NCI-H1092 (cell line): ENCODE data around the gene CEP95.

ENCODE experiments used
- DNase-seq: peaks from one replicate; lab custom pipeline; 2025; lab: John Stamatoyannopoulos, UW

Gene CEP95

DNA sequence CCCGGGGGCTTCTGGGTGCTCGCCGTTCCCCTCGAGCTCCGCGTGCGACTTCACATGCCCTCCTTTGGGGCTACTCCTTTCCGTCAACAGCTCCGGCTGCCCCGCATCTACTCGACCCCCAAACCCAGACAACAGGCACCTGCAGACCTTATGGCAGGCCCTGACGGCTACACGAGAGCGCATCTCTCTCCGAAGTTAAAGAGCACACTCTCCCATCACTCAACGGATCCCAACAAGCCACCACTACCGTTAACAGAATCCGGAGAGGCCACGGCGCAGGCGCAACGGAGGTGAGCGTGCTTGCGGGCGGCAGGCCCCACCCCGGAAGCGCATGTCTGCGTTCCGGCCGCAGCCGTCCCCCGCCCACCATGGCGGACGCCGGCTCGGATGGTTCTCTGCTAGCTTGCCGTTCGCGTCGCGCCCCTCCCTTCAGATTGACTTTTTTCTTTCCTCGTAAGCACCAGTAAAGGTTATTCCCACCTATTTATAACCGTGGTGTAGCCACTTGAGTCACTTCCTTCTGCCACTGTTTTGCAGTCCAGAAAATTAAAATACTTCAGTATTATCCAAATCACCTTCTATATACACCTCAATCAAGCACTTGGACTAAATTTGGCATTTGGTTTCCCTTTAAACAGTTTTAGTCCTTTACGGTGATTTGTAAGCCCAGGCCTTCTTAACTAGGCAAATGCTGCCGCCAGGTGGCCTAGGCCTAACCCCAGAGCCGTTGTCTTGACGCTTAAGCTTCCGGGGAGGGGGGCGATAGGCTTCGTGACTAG lies 9.8 kb upstream of the CEP95 start, which contains the start of gene POLG2:
Gene POLG2, minus strand, starts transcription at position 269 of the 779 bp plus-strand sequence. Its CDS starts 86 bp downstream, at position 183.
- peak; percentile 90 for DNase-seq

DNA sequence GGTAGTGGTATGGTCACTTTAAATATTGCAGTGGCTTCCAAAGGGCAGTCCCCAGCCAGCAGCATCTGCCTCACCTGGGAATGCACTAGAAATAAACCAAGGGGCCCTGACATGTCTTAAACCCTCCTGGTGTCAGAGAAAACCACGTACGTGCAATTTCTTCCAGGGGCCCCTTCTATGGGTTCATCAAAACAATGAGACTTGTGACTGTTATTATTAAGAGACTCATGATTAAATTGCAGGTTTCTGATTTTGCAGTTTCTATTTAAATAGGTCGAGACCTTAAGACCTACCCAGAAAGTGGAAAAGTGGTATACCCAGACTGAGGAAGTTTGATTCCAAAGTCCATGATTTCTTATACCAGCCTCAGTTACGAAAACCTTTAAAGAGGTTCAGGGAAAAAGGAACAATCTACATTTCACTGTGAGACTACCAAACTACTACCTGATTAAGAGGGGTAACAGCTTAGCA lies 9.2 kb upstream of the CEP95 start:
- DNase-seq, result no peak

DNA sequence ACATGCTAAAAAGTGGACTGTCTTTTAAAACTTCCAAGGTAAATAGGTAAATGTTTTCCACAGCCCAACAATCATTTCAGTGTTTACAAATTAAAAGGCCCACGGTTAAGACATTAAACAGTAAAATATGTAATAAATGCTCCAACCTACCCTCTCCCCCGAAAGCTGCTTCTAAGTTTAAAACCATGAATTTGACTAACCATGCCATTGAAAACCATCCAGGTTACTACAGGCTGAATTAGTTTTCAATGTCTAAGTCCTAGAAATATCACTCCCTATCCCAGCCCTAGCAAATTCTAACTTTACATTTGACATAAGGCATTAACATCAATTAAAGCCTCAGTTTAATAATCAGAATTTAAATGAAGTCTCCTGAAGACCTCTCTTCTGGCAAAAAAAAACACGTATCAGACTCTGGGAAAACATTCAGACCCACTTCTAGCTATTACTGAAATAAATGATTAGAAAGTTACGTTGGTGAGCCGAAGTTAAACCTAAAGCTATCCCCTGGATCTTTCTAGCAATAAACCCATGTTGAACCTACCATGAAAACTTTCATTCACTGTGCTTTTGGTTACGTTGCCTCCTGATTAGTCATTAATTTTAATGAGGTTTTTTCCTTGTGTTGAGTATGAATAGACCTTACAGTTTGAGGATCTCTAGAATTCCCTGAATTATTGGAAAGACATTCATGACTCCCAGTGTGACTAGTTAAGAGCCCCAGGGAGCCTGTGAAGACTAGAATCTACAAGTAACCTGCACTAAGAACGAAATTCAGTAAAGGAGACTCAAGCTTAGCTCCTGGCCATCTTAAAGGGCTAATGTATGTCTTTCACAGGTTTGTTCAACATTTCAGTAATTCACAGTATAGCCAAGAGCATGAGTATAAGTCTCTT lies 8.2 kb upstream of the CEP95 start:
- no peak for DNase-seq

DNA sequence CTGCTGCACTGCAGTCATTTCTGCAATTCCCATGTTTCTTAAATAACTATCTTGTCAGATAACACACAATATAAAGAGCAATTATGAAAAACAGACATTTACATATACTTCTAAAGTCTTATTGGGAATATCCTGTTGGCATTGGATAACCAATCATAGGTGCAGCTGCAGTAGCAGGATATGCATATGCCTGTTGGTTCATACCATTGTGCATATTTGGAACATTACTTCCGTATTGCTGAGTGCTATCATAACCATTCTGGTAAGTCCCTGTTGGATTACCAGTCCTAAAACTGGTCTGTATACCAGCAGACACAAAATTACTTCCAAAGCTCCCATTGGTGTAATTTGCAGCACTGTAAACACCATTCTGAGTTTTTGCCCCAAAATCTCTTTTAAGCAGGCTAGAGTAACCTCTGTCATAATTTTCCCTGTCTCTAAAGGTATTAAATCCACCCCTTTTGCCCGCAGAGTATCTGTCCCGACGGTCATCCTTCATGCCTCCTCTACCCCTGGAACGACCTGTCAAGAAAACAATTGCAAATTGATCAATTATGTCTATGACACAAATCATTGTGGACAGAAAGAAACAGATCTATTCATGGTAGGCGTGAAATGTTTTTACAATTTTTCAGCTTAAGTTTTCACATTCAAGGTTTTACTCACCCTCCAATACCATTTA lies 6.8 kb upstream of the CEP95 start:
- no peak for DNase-seq

DNA sequence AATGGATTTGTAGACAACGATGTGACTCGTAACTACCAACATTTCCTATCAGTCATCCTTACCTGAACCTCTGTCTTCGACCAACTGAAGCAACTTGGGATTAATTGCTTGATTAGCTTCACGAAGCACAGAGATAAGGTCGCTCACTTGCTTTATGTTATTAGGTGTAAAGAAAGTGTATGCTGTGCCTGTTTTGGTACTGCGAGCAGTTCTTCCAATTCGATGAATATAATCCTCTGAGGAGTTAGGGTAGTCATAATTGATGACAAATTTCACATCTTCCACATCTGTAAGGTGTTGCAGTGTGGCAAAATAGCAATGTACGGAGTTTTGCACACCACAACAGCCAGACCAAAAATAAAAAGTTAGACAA lies 6.3 kb upstream of the CEP95 start:
- DNase-seq, result no peak

DNA sequence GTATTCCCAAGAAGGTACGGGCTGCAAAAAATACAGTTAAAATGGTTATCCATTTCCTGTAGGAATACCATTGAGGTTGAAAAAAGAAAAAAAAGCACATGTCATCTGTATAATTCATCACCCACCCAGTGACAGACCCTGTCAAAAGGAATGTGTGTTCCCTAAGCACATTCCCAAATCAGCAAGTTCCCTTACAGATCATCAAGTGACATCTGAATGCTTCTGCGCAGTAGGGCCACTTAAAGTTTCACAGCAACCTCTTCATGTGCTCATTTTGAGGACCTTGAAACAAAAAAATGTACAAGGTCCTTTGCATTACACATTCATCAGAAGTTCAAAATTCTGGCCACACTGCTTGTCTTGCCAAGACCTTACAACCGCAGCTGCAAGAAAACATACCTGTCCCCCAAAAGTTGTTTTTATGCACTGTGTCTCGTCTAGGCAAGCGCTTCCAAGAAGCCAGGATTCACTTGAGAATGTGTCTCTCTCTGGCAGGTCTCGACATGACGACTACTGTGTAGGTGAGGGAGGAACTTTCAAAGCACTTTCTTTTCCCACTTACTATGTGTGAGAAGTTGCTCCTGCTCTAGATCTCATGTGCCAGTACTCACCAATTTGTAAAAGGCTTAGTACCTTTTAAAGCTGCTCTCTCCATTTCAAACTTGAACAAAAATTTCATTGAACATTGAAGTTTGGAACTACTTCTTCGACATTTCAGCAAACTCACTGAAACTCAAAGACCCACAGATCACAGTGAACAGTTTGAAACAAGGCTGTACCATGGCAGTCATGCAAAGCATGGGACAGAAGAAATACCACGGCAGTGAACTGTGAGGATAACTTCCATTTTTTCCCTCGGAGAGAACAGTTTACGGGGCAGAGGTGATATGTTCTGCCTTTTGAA lies 5.7 kb upstream of the CEP95 start:
- DNase-seq, result no peak

DNA sequence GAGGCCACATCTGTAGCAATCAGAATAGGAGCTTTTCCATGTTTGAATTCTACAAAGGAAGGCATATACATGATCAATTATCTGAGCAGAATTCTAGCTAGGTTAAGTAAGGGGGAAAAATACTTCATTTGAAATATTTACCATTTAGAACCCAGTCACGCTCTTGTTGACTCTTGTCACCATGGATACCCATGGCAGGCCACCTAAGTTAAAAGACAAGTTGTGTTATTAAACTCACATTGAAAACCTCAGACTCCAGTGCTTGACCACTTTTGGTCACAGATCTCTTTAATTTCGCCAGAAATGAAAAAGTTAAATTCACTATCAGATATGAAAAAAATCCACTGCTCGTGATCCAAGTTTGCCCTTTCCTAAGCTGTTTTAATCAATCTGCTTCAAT lies 4.8 kb upstream of the CEP95 start:
- no peak for DNase-seq

DNA sequence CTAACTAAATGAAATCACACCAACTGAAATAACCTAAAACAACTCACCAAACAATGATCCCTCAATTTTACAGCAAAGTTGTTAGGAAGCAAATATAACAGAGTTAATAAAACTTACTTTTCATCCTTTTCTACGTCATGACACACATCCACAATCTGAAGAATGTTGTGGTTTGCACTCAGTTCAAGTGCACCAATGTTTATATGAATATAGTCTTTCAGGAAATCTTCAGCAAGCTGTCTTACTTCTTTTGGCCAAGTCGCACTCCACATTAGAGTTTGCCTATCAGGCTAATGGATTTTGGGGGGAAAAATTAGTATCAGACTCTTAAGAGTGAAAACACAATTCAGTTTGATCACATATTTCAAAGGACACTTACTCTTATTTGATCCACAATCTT lies 4.0 kb upstream of the CEP95 start:
- no peak for DNase-seq

DNA sequence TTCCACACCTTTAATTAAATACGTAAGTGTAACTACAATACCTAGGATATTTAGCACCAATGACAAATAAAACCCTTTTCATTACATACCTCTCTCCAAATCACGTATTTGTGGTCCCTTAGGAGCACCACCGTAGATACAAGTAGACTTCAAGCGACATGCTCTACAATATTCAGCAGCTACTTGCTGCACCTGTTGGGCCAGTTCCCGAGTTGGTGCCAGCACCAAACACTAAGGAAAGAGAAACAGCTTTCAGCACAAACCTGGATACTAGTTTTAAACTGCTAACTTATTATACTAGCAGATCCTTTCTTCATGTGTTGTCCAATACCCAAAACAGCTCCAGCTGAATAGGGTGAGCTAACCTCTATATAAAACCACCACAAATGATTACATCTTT lies 3.4 kb upstream of the CEP95 start:
- DNase-seq, result no peak

DNA sequence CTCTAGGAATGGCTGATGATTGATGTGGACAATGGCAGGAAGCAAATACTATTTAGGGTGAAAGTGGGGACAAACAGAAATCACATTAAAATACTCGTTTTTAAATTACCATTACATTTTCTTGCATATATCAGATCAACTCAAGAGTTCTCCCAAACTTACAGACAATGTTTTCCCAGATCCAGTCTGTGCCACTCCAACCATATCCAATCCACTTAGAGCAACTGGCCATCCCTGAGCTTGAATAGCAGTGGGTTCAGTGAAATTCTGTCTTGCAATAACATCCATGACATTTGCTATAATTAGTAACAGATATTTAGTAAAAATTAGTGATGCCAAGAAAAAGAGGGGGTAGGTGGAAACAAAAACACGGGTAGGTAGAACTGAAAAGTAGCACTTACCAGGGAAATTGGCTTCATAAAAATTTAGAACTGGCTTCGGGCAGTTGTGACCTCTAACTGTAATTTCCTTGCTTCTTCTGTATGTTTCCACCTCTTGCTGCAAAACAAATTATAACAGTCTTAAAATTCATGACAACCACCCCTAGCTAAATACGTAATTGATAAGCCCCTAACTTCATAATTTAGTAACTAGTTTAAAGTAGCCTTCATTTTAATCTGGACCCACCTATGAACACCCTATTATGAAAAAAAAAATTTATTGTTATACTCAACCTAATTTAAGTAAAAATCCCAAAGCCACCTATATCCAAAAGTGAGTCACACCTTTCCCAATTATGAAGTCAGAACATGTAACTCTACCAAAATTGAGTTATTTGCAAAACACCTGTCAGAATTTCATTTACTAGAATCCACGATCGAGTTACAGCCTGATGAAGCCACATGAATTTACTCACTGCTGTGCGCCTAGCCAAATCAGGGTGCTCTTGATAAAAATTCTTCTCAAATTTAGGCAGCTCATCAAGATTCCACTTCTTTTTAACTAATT lies 2.7 kb upstream of the CEP95 start:
- DNase-seq, result no peak

DNA sequence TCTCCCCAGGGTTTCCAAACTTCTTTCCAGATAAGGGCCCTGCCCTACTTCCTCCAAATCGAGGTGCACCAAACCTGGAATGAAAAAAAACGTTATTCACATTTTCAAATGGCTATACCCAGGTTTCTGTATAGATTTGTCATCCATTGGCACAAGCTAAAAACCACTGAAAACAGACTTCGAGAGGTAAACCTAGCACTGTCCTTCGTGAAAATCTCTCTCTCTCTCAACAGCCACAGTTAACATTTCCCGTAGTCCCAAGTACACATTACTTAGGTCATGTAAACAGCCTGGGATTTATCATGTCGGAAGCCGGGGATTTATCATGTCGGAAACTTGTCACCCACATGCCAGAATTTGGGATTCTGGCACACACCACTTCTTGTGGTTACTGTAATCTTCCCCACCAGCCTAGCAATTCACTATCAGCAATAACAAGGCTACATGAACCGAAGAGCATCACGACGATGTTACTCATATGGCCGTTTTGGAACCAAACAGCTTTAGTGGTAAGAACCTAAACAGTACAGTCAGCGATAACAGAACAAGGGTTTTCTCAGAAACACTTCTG lies 1.9 kb upstream of the CEP95 start:
- no peak for DNase-seq

DNA sequence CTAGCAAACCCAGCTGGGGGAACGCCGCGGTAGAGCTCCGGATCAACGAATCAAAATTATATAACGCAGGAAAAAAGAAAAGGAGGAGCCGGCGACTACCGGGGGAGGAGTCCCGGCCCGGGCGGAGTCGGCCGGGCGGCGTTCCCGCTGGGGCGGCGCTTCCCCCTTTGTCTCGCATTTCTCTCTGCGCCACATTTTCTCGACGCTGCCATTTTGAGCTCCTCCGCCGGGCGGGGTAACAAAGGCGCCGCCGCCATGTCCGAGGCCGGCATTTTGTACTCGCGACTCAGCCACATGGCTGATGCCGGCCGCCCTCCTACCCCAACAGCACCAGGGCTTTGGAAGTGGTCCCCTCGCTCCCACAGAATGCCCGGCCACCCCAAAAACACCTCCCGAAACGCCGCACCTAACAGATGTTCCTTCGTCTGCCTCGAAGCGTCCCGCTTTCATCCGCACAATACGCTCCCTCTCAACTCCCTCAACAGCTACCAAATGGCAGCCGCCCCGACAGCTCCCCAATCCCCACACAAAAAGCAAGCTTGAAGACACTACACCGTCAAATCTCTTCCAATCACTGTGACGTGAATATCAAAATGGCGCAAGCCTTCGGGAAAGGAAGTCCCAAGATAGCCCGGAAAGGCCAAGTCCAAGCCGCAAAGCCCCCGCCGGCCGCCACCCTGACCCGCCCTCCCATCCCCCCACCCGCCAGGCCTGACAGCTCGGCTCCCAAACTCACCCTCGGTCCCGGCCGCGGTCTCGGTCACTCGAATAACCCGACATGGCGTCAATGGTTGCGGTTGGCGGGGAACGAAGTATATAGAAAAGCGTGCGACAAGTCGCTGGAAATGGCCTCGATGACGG lies 1.2 kb upstream of the CEP95 start:
- DNase-seq, result peak; percentile 86

DNA sequence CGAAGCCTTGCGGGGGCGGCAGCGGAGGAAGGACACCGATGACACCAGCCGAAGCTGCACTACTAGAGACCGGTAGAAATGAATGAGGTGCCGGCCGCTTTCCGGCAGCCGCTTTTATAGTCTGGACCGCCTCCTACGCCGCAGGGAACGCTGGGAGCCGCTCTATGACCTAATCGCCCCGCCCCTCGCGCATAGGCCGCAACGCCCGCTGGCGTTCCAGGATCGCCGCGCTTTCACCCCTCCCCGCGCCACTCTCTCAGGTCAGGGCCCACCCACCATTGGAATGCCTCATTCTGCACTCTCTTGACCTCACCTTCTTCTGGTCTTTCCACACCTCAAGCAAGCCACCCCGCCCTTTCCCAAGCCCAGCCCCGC lies 589 bp upstream of the CEP95 start, which contains the start of gene DDX5:
Gene DDX5, minus strand, starts transcription at position 89 of the 375 bp plus-strand sequence. CDS start 170 bp downstream, outside the sequence.
- DNase-seq, result peak; percentile 94

DNA sequence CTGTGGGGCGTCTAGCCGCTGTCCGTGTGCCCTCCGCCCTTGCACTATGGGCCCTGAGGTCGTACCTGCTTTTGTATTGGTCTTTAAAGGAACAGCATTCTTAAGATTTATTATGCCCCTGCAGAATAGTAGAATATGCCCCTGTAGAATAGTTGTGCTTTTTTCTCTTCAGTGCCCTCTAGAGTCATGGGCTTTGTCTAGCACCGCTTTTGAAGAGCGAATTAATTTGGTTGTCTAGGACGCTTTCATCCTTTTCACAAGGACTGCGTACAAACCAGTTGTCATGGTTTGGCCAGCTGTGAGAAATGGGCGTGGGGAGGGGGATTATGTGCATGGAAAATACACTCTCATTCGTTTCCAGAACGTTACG lies 621 bp downstream of the CEP95 start:
- peak; percentile 64 for DNase-seq

DNA sequence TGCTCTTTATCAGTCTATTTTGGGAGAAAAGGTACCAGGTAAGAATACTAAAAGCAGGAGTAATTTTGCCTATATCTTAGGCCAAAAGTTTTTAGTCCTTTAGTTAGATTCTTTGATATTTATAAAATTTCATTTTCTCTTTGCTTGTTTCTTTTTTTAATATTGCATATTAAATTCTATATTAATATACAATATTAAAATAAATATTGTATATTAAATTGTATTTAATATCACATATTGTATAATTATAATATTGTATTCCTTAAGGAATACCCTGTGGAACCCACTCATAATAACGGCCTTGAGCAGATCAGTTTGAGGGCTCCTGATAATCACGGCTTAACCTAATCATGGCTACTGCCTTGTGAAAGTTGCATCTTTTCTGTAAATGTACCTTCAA lies 1.9 kb downstream of the CEP95 start:
- DNase-seq, result no peak

DNA sequence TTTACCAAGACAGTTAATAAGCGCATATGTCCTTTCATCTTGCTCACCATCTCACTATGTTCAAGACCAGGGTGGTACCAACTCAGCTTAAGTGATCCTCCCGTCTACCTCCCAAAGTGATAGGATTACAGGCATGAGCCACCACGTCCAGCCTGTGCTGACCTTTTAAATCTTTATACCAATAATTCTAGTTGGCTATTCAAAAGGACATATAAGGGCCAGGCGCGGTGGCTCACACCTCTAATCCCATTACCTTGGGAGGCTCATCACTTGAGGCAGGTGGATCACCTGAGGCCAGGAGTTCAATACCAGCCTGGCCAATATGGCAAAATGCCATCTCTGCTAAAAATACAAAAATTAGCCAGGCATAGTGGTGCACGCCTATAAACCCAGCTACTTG lies 2.4 kb downstream of the CEP95 start:
- DNase-seq, result no peak

DNA sequence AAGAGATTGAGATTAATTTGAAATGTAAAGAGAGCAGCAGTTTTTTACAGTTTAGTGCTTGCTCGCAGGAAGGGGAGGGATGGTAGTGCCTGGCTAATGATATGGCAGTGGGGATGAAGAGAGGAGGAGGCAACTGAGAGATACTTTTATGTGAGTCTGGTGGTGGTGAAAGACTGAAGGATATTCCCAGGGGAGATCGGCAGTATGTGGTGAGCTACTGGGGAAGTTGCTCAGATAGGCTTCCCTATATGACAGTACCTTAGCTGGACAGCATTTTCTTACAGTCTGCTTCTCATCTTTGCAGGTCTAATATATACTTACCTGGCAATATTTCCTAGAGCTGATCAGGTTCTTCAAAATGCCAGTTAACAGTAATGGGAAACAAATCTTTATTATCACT lies 8.6 kb downstream of the CEP95 start:
- no peak for DNase-seq

DNA sequence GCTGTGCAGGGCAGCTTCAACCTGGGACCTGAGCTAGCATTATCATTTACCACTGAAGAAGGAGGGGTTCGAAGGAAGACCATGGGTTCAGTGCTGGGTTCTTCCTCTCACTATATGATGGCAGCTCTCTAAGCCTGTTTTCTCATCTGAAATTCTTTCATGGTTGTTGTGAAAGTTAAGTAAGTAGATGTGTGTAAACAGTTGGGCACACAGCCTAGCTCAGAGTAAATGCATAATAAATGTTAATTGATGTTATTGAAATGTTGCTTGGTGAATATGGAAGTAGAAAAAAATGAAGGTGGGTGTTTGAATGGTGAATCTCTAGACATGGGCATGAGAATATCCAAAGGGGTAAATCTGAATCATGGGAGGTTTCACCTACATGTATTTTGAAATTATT lies 9.1 kb downstream of the CEP95 start:
- DNase-seq, result no peak

DNA sequence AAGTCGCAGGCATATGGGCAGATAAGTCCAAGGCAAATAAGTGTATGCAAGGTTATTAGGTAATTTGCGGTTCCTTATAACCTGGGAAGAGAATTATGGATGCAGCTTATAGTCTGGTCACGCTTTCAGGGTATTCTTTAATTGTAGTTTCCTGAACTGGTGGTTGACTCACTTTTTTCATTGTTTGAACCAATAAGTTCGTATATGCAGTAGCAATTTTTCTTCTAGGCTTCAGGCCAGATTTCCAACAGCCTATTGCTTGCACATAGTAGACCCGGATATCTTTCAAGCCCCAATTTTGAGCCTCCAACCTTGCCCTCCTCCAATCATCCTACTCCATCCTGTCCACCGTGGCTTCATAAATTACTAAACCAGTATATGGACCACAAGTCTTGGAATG lies 12.8 kb downstream of the CEP95 start:
- DNase-seq, result no peak
